Islet precursor cell (in vitro differentiated cells): ENCODE results near the gene ZYG11B.
A peak's percentile ranks its signal among the peaks of the same experiment; 100 is the strongest.
"Not testable (repeated sequence)": the region's sequence is repeated elsewhere in the genome, so short reads cannot be mapped to it uniquely, and the experiment has no call there.

ENCODE experiments used
- DNase-seq: peaks from one replicate; pipeline ENCODE4 v3.0.0-alpha.2; 2018

Gene ZYG11B

DNA sequence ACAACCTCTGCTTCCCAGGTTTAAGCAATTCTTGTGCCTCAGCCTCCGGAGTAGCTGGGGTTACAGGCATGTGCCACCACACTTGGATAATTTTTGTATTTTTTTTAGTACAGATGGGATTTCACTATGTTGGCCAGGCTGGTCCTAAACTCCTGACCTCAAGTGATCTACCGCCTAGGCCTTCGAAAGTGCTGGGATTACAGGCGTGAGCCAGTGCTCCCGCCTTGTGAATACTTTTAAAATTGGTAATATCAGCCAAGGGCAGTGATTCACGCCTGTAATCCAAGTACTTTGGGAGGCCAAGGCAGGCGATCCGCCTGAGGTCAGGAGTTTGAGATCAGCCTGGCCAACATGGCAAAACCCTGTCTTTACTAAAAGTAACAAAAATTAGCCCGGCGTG lies 33.7 kb downstream of the ZYG11B start:
- no peak for DNase-seq

DNA sequence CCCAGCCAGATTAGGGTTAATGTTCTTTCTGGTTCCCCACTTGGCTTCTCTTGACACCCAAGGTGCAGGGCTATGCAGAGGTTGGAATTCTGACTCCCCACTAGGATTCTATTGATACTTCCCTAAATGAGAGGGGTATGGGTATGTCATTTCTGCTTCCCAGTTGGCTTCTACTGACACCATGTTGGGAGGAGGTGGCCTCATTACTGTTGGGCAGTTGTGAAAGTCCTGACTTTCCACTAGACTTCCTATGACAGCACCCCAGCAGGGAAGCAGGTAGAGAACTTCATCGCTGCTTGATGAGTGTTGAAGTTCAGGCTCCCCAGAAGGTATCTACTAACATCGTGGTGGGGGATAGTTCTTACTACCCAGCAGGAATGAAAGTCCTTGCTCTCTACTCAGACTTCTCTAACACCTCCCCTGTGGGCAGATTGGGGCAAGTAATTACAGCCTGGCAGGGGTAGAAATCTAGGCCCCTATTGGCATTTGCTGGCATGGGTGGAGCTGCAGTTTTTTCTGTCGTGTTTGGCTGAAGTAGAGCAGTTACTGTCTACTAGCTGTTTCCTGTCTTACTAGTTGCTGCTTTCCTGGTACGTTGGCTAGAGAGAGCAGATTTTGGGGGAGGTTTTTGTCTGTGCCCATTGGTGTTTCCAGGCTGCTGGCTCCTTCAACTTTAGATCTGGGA lies 41.5 kb downstream of the ZYG11B start:
- no peak for DNase-seq

DNA sequence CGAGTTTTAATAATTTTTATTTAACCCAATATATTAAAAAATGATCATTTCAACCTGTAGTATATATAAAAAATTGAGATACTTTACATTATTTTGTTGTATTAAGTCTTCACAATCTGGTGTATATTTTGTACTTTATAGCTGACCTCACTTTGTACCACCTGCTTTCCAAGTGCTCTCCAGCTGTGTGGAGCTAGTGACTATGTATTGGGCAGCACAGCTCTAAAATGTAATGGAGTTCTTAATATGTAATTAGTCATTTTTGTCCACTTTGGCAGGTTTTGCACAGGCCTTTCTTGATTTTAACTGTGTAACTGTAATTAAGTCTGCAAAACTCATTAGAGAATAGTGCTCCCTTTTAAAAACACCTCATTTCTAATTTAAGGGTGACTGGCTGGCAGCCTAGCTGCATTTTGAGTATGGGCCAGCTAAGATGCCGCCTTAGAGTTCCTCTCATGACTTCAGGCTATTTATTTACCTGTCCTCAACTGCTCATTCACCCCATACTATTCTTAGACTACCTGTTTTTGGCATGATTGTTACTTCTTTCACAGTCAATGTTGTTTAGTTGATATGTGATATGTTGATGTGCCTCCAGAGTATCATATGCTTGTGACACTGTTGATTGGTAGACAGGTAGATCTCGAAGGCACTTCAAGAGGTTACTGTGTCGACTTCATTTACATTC lies 43.2 kb downstream of the ZYG11B start:
- no peak for DNase-seq

DNA sequence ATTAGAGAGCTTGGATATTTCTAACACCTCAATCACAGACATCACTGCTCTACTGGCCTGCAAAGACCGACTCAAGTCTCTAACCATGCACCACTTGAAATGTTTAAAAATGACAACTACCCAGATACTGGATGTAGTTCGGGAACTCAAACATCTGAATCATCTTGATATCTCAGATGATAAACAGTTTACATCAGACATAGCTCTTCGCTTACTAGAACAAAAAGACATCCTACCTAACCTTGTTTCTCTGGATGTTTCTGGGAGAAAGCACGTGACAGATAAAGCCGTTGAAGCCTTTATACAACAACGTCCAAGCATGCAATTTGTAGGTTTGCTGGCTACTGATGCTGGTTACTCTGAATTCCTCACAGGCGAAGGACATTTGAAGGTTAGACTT lies 45.1 kb downstream of the ZYG11B start:
- no peak for DNase-seq

DNA sequence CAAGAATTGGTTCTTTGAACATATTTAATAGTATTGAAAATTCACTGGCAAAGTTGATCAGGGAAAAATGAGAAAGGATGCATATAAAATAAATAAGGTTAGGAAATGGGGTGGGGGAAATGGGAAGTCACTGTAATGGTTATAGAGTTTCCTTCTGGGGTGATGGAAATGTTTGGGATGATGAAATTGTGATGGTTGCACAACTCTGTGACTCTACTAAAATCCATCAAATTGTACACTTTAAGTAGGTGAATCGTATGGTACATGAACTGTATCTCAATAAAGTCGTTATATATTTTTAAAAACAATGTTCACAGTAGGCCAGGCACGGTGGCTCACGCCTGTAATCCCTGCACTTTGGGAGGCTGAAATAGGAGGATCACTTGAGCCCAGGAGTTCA lies 59.9 kb downstream of the ZYG11B start:
- DNase-seq = no peak

DNA sequence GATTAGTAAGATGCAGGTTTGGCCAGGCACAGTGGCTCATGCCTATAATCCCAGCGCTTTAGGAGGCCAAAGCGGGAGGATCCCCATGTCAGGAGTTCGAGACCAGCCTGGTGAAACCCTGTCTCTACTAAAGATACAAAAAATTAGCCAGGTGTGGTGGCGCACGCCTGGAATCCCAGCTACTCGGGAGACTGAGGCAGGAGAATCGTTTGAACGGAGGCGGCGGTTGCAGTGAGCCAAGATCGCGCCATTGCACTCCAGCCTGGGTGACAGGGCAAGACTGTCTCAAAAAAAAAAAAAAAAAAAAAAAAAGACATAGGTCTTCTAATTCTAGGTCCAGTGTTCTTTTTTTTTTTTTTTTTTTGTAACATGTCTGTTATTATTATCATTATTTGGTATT lies 64.2 kb downstream of the ZYG11B start:
- DNase-seq = not testable (repeated sequence)

DNA sequence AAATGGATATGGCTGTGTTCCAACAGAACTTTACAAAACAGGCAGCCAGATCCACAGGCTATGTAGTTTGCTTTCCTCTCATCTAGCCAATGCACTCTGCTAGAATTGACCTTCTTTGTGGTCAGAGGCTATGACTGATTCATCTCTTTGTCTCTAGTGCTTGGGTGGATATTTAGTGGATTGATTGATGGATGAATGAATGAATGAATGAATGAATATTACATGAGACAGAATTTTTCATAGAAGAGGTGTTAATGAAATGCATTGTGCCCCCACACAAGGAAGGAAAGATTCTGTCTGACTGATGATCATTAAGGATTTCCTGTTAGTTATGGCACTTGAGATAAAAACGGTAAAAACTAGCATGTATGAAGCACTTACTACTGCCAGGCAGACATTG lies 65.8 kb downstream of the ZYG11B start:
- DNase-seq = no peak

DNA sequence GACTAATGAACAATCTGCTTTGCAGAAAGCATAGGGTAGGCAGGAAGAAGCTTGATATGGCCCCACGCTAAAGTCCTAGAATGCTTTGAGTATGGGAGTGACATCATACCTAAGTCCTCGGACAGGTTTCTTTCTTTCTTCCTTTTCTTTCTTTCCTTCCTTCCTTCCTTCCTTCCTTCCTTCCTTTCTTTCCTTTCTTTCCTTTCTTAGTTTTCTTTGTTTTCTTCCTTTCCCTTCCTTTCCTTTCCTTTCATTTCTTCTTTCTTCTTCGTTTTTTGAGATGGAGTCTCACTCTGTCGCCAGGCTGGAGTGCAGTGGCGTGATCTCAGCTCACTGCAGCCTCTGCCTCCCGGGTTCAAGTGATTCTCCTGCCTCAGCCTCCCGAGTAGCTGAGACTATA lies 67.5 kb downstream of the ZYG11B start:
- not testable (repeated sequence) for DNase-seq

DNA sequence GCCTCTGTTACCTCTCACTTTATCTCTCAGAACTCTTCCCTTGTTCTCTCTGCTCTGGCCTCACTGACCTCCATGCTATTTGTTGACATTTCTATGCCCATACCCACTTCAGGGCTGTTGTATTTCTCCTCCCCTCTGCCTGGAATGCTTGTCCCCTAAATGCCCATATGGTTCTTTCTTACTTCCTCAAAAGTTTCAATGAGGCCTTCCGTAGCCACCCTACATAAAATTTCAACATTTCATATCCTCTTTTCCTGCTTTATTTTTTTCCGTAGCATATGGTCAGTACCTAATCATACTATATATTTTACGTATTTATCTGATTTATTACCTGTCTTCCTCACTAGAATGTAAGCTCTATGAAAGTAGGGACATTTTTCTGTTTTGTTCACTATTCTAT lies 69.2 kb downstream of the ZYG11B start:
- DNase-seq = no peak

DNA sequence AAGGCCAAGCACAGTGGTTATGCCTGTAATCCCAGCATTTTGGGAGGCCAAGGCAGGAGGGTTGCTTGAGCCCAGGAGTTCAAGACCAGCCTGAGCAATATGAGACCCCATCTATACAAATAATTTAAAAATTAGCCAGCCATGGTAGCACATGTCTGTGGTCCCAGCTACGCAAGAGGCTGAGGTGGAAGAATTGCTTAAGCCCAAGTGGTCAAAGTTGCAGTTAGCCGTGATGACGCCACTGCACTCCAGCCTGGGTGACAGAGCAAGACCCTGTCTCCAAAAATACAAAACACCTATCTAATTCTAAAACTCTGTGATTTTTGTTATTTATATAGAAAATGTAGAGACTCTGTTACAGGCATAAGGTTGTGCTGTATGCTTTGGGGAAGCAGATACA lies 72.1 kb downstream of the ZYG11B start:
- DNase-seq = no peak

DNA sequence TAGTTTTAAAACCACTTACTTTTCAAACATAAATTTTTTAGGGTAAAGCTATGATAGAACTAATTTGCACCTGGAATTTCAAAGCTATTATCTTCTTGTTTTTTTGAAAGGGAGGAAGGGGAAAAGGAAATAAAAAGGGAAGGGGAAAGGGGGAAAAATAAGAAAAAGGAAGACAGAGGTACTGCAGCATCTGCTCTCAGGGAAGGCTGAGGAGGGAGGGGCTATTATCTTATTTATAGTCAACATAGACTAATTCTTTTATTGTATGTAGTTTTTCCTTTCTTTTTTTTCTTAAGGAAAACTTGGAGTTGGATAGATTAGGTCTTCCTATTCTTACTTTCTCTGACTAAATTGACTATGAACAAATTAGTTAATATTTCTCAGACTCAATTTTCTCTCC lies 74.8 kb downstream of the ZYG11B start:
- DNase-seq = no peak

DNA sequence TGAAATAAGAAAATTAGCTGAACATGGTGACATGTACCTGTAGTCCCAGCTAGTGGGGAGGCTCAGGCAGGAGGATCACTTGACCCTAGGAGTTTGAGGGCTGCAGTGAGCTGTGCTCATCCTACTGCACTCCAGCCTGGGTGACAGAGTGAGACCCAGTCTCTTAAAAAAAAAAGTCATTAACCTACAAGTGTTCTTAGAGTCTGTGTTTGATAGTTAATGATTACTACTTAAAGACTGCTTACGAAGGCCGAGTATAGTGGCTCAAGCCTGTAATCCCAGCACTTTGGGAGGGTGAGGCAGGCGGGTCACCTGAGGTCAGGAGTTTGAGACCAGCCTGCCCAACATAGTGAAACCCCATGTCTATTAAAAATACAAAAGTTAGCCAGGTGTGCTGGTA lies 77.8 kb downstream of the ZYG11B start:
- not testable (repeated sequence) for DNase-seq

DNA sequence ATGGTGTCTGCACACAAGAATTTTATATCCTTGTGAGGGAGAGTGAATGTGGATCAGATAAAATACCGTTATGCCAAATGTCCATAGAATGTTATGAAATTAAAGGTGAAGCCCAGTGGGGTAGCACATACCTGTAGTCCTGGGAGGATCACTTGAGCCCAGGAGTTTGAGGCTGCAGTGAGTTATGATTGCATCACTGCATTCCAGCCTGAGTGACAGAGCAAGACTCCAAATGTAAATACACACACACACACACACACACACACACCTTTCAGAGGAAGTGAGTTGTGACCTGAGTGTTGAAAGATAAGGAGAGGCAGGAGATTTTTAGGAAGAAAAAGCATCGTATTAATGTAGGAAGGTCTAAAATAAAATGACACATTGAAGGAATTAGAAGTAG lies 88.2 kb downstream of the ZYG11B start:
- no peak for DNase-seq

DNA sequence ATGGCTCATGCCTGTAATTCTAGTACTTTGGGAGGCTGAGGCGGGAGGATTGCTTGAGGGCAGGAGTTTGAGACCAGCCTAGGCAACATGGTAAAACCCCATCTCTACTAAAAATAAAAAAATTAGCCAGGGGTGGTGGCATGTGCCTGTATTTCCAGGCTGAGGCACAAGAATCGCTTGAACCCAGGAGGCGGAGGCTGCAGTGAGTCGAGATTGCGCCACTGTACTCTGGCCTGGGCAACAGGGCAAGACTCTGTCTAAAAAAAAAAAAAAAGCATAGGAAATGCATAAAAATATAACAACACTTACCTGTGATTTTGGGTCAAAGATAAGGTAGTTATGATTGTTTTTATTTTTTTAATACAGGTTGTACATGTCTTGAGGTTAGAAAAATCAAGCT lies 94.6 kb downstream of the ZYG11B start:
- not testable (repeated sequence) for DNase-seq

DNA sequence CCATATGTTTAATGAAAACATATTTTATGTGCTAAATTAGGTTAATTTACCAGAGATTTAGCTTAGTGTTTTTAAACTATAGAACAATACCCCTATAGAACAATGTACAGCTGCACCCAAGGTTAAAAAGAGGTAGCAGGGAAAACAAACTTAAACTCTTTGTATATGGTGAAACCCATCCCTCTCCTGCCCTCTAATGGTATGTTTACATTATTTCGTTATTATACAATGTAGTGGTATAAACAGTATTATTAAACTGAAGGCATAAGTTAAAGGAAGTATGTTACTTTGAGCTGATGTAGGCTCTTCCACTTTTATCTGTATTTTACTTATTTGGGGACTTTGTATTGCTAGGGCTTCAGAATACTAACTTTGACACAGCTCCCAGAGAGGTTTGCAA lies 99.6 kb downstream of the ZYG11B start:
- DNase-seq = no peak

DNA sequence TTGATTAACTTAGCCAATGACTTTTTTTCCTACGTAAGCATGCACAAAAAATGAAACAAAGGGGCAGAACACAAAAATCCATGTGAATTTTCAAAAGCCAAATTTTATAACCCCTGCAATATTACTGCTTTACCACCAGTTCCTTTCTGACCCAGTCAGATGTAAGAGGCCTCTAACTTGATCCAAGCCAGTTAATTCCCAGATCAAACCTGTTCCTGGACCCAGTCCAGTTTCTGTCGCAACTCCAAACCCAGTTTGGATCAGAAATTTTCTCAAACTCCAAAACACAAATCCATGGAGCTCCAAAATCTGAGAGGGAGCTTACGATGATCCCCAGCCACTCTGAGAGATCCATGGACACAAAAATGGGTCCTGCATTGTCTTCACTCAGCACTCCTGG lies 108.5 kb downstream of the ZYG11B start:
- DNase-seq = no peak

DNA sequence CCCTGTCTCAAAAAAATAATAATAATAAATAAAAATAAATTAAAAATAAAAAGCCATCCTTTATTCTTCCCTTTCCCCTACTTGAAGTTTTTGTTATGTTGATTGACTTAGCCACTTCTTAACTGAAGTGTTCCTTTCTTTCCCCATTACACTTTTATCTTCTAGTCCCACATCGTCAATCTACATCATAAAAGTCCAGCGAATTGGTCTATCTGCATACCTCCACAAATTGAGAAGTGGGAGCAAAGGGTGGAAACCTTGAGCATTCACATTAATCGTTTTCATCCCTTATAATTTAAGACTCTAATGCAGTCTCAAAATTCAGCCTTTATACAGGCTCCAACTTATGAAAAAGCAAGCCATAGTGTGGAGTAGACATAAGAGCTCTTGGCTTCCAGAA lies 109.8 kb downstream of the ZYG11B start:
- no peak for DNase-seq

DNA sequence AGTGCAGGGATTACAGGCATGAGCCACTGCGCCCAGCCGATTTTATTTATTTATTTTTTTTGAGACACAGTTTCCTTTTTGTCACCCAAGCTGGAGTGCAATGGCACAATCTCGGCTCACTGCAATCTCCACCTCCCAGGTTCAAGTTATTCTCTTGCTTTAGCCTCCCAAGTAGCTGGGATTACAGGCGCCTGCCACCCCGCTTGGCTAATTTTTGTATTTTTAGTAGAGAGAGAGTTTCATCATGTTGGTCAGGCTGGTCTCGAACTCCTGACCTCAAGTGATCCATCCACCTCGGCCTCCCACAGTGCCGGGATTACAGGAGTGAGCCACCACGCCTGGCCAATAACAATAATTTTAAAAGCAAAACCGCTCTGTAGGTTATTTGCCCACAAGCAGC lies 112.9 kb downstream of the ZYG11B start:
- not testable (repeated sequence) for DNase-seq

DNA sequence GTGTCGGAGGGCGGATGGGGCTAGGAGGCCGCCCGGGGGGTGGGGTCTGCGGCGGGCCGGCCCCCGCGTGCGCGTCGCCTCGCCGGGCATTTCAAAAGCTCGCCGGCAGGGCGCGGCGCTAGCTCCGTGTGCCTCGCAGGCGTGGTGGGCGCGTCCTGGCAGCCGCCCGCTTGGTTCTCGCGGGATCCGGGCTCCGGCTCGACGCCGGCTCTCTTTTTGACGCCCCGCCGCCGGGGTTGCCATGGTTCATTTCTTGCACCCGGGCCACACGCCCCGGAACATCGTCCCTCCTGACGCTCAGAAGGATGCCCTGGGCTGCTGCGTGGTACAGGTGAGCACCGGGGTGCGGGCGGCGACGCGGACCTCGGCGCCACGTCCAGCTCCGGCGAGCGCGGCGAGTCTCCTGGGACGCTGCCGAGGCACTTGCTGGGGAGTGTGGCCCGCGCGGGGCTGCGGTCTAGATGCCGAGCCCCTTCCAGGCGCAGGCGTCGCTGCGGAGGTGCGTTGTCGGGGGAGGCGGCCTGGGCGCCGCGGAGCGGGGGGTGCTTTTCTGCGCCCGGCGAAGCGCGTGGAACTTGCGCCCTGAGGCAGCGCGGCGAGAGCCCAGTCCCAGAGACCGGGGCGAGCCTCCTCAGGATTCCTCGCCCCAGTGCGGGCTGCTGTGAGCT lies 116.5 kb downstream of the ZYG11B start, which contains the start of gene ZYG11A:
ZYG11A (plus strand) TSS at position 118 of the 668 bp plus-strand sequence; CDS start at position 242, 124 bp downstream.
- peak; percentile 89 for DNase-seq

DNA sequence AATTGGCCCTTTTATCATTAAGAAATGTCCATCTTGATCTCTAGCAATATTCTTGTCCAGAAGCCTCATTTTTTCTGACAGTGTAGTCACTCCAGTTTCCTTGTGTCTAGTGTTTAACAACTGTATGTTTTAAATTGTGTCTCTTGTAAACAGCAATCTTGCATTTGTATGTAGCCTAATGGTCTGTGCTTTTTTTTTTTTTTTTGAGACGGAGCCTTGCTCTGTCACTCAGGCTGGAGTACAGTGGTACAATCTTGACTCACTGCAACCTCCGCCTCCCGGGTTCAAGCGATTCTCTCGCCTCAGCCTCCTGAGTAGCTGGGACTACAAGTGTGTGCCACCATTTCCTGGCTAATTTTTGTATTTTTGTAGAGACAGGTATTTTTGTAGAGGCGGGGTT lies 118.9 kb downstream of the ZYG11B start:
- not testable (repeated sequence) for DNase-seq

DNA sequence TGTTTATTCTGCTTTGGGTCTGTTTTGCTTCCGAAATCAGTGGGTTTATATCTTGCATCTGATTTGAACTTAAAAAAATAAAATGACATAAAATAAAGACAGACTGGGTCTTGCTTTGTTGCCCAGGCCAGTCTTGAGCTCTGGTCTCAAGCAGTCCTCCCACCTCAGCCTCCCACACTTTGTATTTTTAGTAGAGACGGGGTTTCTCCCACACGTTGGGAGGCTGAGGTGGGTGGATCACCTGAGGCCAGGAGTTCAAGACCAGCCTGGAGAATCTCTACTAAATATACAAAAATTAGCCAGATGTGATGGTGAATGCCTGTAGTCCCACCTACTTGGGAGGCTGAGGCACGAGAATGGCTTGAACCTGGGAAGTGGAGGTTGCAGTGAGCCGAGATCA lies 122.2 kb downstream of the ZYG11B start:
- no peak for DNase-seq

DNA sequence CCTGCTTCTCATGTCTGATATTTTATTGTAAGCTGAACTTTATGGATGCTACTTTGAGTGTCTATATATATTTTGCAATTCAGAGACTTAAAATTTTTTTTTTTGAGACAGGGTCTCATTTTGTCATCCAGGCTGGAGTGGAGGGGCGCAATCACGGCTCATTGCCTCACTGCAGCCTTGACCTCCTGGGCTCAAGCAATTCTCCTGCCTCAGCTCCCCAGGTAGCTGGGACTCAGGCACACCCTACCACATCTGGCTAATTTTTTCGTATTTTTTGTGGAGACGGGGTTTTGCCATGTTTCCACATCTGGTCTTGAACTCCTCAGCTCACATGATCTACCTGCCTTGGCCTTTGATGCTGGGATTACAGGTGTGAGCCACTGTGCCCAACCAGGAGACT lies 124.7 kb downstream of the ZYG11B start:
- DNase-seq = no peak

DNA sequence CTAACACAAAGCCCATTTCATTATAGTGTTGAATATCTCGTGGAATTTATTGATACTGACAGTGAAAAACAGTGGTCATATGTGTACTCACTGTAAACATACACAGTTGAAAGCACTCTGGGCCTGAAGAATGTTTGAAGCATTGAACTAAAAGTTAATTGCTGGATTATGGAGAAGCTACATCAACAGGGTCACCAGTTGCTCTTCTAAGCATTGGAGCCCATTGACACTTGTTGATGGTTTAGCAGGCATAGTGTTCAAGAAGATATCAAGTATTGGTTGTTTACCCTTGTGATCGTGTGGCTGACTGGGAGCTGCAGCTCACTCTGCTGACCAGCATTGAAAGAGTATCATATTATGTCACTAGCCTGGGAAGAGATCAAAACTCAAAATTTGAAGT lies 126.6 kb downstream of the ZYG11B start:
- no peak for DNase-seq

DNA sequence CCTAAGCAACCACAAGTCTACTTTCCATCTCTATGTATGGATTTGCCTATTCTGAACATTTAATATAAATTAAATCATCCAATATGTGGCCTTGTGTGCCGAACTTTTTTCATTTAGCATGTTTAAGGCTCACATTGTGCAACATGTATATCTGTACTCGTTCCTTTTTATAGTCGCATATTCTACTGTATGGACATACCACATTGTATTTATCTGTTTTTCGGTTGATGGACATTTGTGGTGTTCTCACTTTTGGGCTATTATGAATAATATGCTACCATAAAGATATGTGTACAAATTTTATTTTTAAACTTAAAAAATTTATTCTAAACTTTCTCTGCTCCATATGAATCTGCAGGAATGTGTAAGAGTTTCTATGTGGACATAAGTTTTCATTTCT lies 129.3 kb downstream of the ZYG11B start:
- DNase-seq = no peak
